Measurements from ENCODE around the gene SMIM5. TPM values are rescaled to one million over a fixed set of nuclear protein-coding genes. Genes with fewer than 3 reads are reported as not detected.

The SMIM5 gene
- total RNA-seq, 1 experiment from 2014 or later: 0.20 TPM

- ChIA-PET CTCF (interaction anchor here (0.6 to 2.2 kb wide), 5 partner anchors 9 to 176 kb away, joined by 3 to 13 read pairs (median 3); partner anchors contain the start of gene SMIM5), POLR2A (no interaction called here)
- H3K27me3 ChIP-seq (replicated peaks; ENCODE audit: control insufficient read depth, insufficient read depth, low read length): no peaks in the 10 kb centered on the region
- H3K4me1 ChIP-seq: peaks cover 14% of the 10 kb centered on the region
- Mint-ChIP-seq H3K27me3 (ENCODE audit: insufficient read depth, unreplicated experiment) (no peaks in the 10 kb centered on the region), H3K27ac (ENCODE audit: unreplicated experiment) (no peak overlapping the region), H3K9me3 (ENCODE audit: unreplicated experiment) (no peaks in the 10 kb centered on the region), H3K4me3 (ENCODE audit: unreplicated experiment) (no peak overlapping the region), H3K36me3 (ENCODE audit: insufficient read depth, unreplicated experiment) (peaks cover 5% of the 10 kb centered on the region), H3K4me1 (ENCODE audit: low read depth, unreplicated experiment) (no peaks in the 10 kb centered on the region)
- H3K4me3 ChIP-seq (ENCODE audit: low read depth, low read length): no peak overlapping the region
- no peaks in the 10 kb centered on the region for H3K36me3 ChIP-seq (ENCODE audit: control insufficient read depth, insufficient read depth, low read length)
- TF ChIP-seq CTCF (IDR thresholded peaks at IDR 0.05; ENCODE audit: insufficient read depth in 1 of 2, low read depth in 1 of 2, low read length in 1 of 2, severe bottlenecking in 1 of 2, unreplicated experiment in 1 of 2): no peak
- DNase-seq: no peak
- no peaks in the 10 kb centered on the region for H3K9me3 ChIP-seq
- no TSS peak for BruUV-seq (replicated peaks)
- intact Hi-C loops (cut with micrococcal nuclease; ENCODE audit: unreplicated experiment): no loop called here
Observed at GRCh38 chr17:75590314-75590761, 42.9 kb upstream of the SMIM5 start.

DNA sequence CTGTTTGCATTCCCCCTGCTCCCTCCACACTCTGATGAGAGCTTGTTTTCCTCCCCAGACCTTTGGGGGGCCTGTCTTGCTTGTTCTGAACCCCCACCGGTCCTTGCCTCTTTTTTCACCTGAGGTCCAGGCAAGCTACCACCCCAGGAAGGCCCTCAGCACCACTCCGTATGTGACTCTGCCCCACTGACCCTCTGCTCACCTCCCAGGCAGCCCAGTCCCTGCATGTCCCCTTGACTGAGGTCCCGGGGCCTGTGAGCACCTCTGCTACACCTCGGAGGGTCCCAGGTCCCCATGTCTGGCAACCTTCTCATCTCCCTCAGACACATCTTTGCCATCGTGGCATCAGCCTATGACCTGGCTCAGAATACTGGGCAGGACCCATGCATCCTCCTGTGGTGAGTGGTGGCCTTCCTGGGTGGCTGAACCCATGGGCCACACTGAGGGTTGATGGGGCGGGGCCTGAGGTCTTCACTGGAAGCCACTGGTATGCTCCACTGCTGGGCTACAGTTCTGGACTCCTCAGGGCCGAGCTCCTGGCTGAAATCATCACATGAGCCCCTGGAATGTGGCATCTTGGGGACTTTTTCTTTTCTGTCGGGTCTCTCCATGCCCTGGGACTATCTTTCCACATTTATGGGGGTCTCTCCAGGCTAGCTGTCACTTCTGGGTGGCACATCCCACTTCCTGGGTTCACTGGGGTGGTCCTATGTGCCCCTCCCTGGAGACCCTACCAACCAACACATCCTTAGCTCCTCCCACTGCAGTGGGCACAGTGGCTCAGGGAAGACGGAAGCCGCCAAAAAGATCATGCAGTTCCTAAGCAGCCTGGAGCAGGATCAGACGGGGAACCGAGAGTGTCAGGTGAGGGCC lies 42.1 kb upstream of the SMIM5 start:
- no peak for DNase-seq
- ChIA-PET CTCF (interaction anchor here (0.6 to 2.2 kb wide), 4 partner anchors 10 to 75 kb away, joined by 3 to 13 read pairs (median 4); partner anchors contain the start of genes LLGL2, SMIM5 and TSEN54), POLR2A (interaction anchor here (0.6 kb wide), 1 partner anchor 267 kb away, joined by 5 read pairs; no protein-coding TSS in a partner anchor)
- no peak for TF ChIP-seq CTCF (IDR thresholded peaks at IDR 0.05; ENCODE audit: insufficient read depth in 1 of 2, low read depth in 1 of 2, low read length in 1 of 2, severe bottlenecking in 1 of 2, unreplicated experiment in 1 of 2)
- Histone ChIP-seq H3K4me3 (ENCODE audit: low read depth, low read length) (no peak overlapping the region), H3K4me1 (peaks cover 14% of the 10 kb centered on the region), H3K9me3 (no peaks in the 10 kb centered on the region), H3K27me3 (replicated peaks; ENCODE audit: control insufficient read depth, insufficient read depth, low read length) (no peaks in the 10 kb centered on the region), H3K36me3 (ENCODE audit: control insufficient read depth, insufficient read depth, low read length) (no peaks in the 10 kb centered on the region)
- no peak overlapping the region for H3K4me3 Mint-ChIP-seq (ENCODE audit: unreplicated experiment)
- no peaks in the 10 kb centered on the region for H3K27me3 Mint-ChIP-seq (ENCODE audit: insufficient read depth, unreplicated experiment)
- H3K9me3 Mint-ChIP-seq (ENCODE audit: unreplicated experiment): no peaks in the 10 kb centered on the region
- no peaks in the 10 kb centered on the region for H3K36me3 Mint-ChIP-seq (ENCODE audit: insufficient read depth, unreplicated experiment)
- no peaks in the 10 kb centered on the region for H3K4me1 Mint-ChIP-seq (ENCODE audit: low read depth, unreplicated experiment)
- H3K27ac Mint-ChIP-seq (ENCODE audit: unreplicated experiment): no peak overlapping the region
- no TSS peak for BruUV-seq (replicated peaks)
- intact Hi-C loops (cut with micrococcal nuclease; ENCODE audit: unreplicated experiment): no loop called here

DNA sequence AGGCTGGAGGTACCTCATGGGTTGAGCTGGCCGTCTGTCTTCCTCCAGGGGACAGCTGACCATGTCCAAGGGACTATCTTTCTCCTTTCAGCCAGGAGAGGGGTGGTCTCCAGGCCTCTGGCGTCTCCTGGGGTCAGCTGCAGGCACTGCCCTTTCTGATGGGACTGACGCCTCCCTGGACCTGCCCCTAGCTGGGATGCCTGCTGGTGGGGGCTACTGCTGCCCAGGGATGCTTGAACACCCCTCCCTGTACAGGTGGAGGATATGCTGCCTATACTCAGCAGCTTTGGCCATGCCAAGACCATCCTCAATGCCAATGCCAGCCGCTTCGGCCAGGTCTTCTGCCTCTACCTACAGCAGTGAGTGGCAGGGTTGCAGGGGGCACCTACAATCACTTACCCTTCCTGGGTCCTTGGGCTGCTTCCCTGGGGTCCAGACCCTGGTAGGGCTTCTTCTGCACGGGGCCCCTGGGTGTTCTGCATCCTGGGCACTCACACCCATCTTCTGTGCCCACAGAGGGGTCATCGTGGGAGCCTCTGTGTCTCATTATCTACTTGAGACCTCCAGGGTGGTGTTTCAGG lies 41.4 kb upstream of the SMIM5 start:
- ChIA-PET CTCF (interaction anchor here (0.6 to 2.2 kb wide), 4 partner anchors 9 to 75 kb away, joined by 3 to 13 read pairs (median 4); partner anchors contain the start of genes LLGL2, SMIM5 and TSEN54), POLR2A (no interaction called here)
- Mint-ChIP-seq H3K4me3 (ENCODE audit: unreplicated experiment) (no peak overlapping the region), H3K36me3 (ENCODE audit: insufficient read depth, unreplicated experiment) (no peaks in the 10 kb centered on the region), H3K27ac (ENCODE audit: unreplicated experiment) (no peak overlapping the region), H3K9me3 (ENCODE audit: unreplicated experiment) (no peaks in the 10 kb centered on the region), H3K27me3 (ENCODE audit: insufficient read depth, unreplicated experiment) (no peaks in the 10 kb centered on the region), H3K4me1 (ENCODE audit: low read depth, unreplicated experiment) (no peaks in the 10 kb centered on the region)
- no TSS peak for BruUV-seq (replicated peaks)
- H3K9me3 ChIP-seq: no peaks in the 10 kb centered on the region
- peak in 1 of 2 experiments; percentile 17 for TF ChIP-seq CTCF (IDR thresholded peaks at IDR 0.05; ENCODE audit: insufficient read depth in 1 of 2, low read depth in 1 of 2, low read length in 1 of 2, severe bottlenecking in 1 of 2, unreplicated experiment in 1 of 2)
- no peak overlapping the region for H3K4me3 ChIP-seq (ENCODE audit: low read depth, low read length)
- peaks cover 14% of the 10 kb centered on the region for H3K4me1 ChIP-seq
- no peaks in the 10 kb centered on the region for H3K27me3 ChIP-seq (replicated peaks; ENCODE audit: control insufficient read depth, insufficient read depth, low read length)
- DNase-seq: no peak
- intact Hi-C loops (cut with micrococcal nuclease; ENCODE audit: unreplicated experiment): no loop called here
- no peaks in the 10 kb centered on the region for H3K36me3 ChIP-seq (ENCODE audit: control insufficient read depth, insufficient read depth, low read length)
